Hematopoietic multipotent progenitor cell treated with erythropoietin and hydrocortisone succinate and interleukin-3 and kit ligand, for 8 days (in vitro differentiated cells): Measurements from ENCODE around the gene SCUBE1.

ENCODE experiments used
- DNase-seq: peaks from one replicate; pipeline ENCODE4 v3.0.0-alpha.2; 2015

The SCUBE1 gene

DNA sequence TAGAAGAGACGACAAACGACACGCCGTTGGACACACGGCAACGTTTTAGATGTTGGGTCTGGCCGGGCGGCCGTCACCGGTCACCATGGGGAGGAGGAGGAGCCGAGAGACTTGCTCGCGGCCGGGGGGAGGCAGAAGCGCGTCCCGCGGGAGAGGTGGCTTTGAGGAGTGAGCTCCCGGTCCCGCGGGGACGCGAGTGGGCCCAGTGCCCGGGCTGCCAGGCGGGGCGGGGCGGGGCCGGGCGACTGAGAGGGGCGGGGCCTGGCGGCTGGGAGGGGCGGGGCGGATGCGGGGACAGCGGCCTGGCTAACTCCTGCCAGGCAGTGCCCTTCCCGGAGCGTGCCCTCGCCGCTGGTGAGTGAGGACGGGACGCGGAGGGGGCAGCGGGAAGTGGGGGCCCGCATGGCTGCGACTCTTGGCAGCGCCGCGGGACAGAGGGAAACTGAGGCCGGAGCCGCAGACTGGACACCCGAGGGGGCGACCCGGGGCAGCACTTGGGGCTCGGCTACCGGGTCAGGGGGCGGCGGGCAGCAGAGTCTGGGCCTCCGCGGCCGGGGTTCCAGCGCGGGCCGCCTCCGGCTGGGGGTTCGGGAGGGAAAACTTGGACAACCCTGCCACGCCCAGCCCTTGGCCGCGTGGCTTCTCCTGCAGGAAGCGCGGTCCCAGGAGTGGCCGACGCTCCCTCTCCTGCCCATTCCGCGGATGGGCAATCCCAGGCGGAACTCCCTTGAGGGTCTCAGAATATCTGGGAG lies 191.7 kb downstream of the SCUBE1 start, which contains the start of gene TSPO:
TSS of gene TSPO (plus strand) at position 309 of the 752 bp plus-strand sequence. CDS start 7,680 bp downstream, outside the sequence.
- peak; percentile 54 for DNase-seq

DNA sequence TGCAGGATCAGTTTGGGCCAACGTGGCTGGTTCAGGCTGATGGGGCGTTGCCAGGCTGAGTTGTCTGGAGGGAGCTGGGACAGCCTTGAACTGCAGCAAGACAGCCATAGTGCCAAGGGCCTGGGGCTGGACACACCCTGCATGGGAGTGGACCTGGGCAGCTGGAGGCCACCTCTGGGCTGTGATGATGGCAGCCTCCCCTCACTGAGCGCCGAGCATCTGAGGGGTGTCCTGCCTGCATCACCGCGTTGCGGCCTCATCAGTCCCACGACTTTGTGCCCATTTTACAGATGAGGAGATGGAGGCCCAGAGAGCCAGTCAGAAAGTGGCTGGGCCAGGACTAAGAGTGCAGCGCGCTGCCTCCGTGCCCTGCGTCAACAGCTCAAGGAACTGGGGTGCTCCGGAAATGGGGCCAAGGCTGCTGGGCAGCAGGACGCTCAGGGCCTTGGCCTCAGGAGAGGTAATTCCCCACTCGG lies 192.4 kb downstream of the SCUBE1 start:
- no peak for DNase-seq

DNA sequence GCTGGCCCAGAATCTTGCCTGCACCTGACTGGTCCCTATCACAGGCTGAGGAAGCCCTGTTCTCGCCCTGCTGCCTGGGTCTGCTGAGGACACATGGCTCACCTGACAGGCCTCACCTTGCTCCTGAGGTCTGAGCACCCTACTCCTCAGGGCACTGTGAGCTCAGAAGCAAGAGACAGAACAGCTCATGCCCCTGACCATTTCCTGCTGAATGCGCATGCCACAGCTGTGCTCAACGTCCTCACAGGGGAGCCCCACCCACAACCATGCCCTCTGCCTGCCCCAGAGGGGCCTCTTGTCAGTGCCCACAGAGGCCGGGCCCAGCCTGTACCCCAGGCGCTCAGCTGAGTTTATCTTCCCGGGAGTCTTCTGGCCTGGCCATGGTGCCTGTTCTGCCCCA lies 194.6 kb downstream of the SCUBE1 start:
- peak; percentile 67 for DNase-seq

DNA sequence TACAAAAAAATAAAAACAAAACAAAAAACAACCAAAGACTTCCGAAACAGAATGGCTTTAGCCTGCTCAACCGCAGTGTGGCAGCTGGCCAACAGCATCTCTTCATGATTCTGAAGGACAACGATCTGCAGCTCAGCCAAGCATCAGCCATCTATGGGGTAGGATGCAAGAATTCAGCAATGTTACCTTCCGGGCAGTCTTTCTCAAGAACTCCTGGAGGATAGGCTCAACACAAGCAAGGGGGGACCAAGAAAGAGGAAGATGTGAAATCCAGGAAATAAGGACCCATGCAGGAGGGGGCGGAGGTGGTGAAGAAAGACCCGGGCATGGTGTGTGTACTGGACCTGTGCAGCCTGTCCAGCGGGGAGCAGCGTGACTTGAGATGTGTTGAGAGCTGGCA lies 195.4 kb downstream of the SCUBE1 start:
- DNase-seq, result peak; percentile 61
